Panc1 (cell line): Measurements from ENCODE around the gene FAF1. TPM values are rescaled to one million over a fixed set of nuclear protein-coding genes. Genes with fewer than 3 reads are reported as not detected.

Source experiments
- ATAC-seq: fragments of 200-7000 bp; cut with Tn5 transposase; 2 replicates; pipeline ENCODE4 v1.9.1; 2020; ENCODE audit warnings: mild to moderate bottlenecking, moderate library complexity
- BruUV-seq: library from RNA; stranded (reverse); fragments of 400-500 nt; replicated peaks from 2 replicates; lab custom pipeline; 2021; lab: Mats Ljungman, UMichigan
- CTCF ChIA-PET: fragments of 300-600 bp; sonication (Branson Sonifier 250); formaldehyde crosslinking; loops from one replicate; lab custom pipeline; 2022; ENCODE audit warnings: antibody characterized with exemption; lab: Charles Lee
- POLR2A ChIA-PET: fragments of 300-600 bp; sonication (Branson Sonifier 250); formaldehyde crosslinking; loops from one replicate; lab custom pipeline; 2022; ENCODE audit warnings: antibody characterized with exemption; lab: Charles Lee
- DNase-seq: peaks from one replicate; pipeline ENCODE4 v3.0.0-alpha.2; 2010; ENCODE audit warnings: low read depth, low spot score
- H3K27ac ChIP-seq: 2 replicates; pipeline ENCODE4 v1.5.1; 2011; ENCODE audit warnings: mild to moderate bottlenecking, low read length, inconsistent platforms
- H3K27me3 ChIP-seq: fragments of 200-500 bp; sonication (Bioruptor generic); 2 replicates; pipeline ENCODE4 v1.6.0; 2014; ENCODE audit warnings: low read length, inconsistent platforms; ENCODE audit not compliant: control insufficient read depth, insufficient read depth
- H3K36me3 ChIP-seq: fragments of 200-500 bp; sonication (Bioruptor generic); 2 replicates; pipeline ENCODE4 v1.5.1; 2014; ENCODE audit warnings: inconsistent platforms, mild to moderate bottlenecking, low read length, moderate library complexity; ENCODE audit not compliant: control insufficient read depth, insufficient read depth
- H3K4me1 ChIP-seq: 2 replicates; pipeline ENCODE4 v1.5.1; 2011; ENCODE audit warnings: inconsistent platforms, mild to moderate bottlenecking, low read length, moderate library complexity; ENCODE audit not compliant: control insufficient read depth, insufficient read depth
- H3K4me3 ChIP-seq, 2 experiments: 2 replicates each; pipeline ENCODE4 v1.5.1; 2011 to 2012; ENCODE audit warnings: low read depth in 2 of 2, low read length in 2 of 2, mild to moderate bottlenecking in 2 of 2, inconsistent platforms in 1 of 2, moderate library complexity in 1 of 2
- H3K9me3 ChIP-seq: fragments of 200-500 bp; sonication (Bioruptor generic); 2 replicates; pipeline ENCODE4 v1.5.1; 2014; ENCODE audit warnings: low read depth, mild to moderate bottlenecking, inconsistent platforms, low read length, moderate library complexity; ENCODE audit not compliant: control insufficient read depth, insufficient read depth
- POLR2AphosphoS5 ChIP-seq: IDR thresholded peaks from 2 replicates; pipeline ENCODE4 v1.6.1; 2012; ENCODE audit warnings: mild to moderate bottlenecking, low read depth, low read length, moderate library complexity
- SIN3A ChIP-seq: IDR thresholded peaks from 2 replicates; pipeline ENCODE4 v1.6.1; 2012; ENCODE audit warnings: low read depth, mild to moderate bottlenecking, low read length, moderate library complexity, borderline replicate concordance; ENCODE audit not compliant: insufficient read depth
- TCF7L2 ChIP-seq: IDR thresholded peaks from 2 replicates; pipeline ENCODE4 v1.6.1; 2011; ENCODE audit warnings: mild to moderate bottlenecking, low read depth, low read length, inconsistent platforms
- in situ Hi-C: cut with HindIII; loops from 2 replicates; pipeline ENCODE4 v1.10.0; 2016; ENCODE audit warnings: low sequenced_read_pairs, low pct_unique_long_range_greater_than_20kb
- intact Hi-C: fragments of 100-400 bp; cut with micrococcal nuclease; formaldehyde crosslinking; loops from one replicate; pipeline ENCODE4 v1.10.0; 2022; ENCODE audit not compliant: unreplicated experiment
- total RNA-seq: library from RNA; stranded (reverse); gene quantifications from one replicate; pipeline ENCODE4 v1.2.1, GENCODE V29; 2021; ENCODE audit not compliant: unreplicated experiment
- TF ChIP-seq, protein P1 (sequence below): fragments of 450-650 bp; IDR thresholded peaks from 2 replicates; pipeline ENCODE4 v1.5.1; 2017; ENCODE audit warnings: mild to moderate bottlenecking
- TF ChIP-seq, protein P2 (sequence below), 2 experiments: IDR thresholded peaks; 2 replicates each; pipeline ENCODE4 v1.6.1; 2011 to 2012; ENCODE audit warnings: low read depth in 2 of 2, control low read depth in 1 of 2, low read length in 1 of 2, mild to moderate bottlenecking in 1 of 2, moderate library complexity in 1 of 2; ENCODE audit not compliant: insufficient read depth in 1 of 2

FAF1 gene
- total RNA-seq, 1 experiment from 2014 or later, result 101 TPM

DNA sequence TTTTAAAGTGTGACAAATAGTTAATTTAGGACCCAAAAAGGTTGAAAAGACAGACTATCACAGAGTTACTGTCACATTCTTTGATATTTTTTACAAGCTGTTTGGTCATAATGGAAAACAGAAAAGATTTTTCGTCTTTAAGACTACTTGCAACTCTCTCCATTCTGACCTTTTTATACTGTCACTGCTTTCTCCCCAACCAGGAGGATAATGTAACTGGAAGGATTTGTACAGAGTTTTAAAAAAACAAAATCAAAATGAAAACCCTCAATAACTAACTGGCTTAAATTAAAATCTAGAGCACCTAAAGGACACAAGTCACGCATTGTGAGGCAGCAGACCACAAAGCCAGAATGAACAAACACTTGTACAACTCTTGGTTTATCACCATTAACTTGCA is 257.7 kb downstream of the FAF1 start:
- BruUV-seq, result no TSS peak
- intact Hi-C loops, result no loop called here
- CTCF ChIA-PET, result interaction anchor here (0.6 kb wide), 1 partner anchor 19 kb away, joined by 4 read pairs; no protein-coding TSS in a partner anchor

DNA sequence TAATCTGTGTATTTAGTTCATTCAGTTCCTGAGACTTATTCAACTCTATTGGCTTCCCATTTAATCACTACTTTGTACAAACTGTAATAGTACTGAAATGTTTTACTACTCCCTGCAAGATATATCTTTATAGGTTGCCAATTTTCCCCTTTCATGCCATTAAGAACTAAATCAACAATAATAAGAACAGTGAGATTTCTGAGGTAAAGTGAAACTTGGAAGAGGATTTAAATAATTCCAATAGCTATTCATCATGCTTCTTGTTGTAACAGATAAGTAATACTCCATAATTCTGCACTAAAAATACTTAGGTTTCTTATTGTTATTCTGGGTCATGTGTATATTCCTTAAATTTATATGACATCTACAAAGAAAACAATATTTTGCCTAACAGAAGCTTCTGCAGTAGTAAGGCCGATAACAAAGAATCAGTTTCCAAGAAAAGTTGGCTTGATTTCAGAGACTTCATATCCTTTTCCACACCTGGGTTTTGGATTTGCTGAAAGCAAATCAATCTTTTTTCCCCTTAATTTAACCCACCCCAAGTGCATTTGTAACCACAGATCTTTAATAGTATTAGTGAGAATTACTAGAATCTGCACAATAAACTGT is 258.3 kb downstream of the FAF1 start:
- no TSS peak for BruUV-seq
- ATAC-seq, result no peak
- ChIA-PET CTCF (interaction anchor here (0.6 kb wide), 1 partner anchor 18 kb away, joined by 4 read pairs; no protein-coding TSS in a partner anchor), POLR2A (no interaction called here)
- Histone ChIP-seq H3K27ac (no peak overlapping the region), H3K36me3 (peaks cover 2% of the 10 kb centered on the region; the same call in 1 of the 2 replicates), H3K4me1 (peaks cover 5% of the 10 kb centered on the region; the same call in 1 of the 2 replicates), H3K4me3 (no peak overlapping the region), H3K9me3 (no peaks in the 10 kb centered on the region), H3K27me3 (no peaks in the 10 kb centered on the region)
- DNase-seq, result no peak
- intact Hi-C loops, result no loop called here
- in situ Hi-C loops, result no loop called here
- TF ChIP-seq POLR2AphosphoS5, result no peak
- TF ChIP-seq, protein P1, sequence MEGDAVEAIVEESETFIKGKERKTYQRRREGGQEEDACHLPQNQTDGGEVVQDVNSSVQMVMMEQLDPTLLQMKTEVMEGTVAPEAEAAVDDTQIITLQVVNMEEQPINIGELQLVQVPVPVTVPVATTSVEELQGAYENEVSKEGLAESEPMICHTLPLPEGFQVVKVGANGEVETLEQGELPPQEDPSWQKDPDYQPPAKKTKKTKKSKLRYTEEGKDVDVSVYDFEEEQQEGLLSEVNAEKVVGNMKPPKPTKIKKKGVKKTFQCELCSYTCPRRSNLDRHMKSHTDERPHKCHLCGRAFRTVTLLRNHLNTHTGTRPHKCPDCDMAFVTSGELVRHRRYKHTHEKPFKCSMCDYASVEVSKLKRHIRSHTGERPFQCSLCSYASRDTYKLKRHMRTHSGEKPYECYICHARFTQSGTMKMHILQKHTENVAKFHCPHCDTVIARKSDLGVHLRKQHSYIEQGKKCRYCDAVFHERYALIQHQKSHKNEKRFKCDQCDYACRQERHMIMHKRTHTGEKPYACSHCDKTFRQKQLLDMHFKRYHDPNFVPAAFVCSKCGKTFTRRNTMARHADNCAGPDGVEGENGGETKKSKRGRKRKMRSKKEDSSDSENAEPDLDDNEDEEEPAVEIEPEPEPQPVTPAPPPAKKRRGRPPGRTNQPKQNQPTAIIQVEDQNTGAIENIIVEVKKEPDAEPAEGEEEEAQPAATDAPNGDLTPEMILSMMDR, result no peak
- TF ChIP-seq, protein P2, sequence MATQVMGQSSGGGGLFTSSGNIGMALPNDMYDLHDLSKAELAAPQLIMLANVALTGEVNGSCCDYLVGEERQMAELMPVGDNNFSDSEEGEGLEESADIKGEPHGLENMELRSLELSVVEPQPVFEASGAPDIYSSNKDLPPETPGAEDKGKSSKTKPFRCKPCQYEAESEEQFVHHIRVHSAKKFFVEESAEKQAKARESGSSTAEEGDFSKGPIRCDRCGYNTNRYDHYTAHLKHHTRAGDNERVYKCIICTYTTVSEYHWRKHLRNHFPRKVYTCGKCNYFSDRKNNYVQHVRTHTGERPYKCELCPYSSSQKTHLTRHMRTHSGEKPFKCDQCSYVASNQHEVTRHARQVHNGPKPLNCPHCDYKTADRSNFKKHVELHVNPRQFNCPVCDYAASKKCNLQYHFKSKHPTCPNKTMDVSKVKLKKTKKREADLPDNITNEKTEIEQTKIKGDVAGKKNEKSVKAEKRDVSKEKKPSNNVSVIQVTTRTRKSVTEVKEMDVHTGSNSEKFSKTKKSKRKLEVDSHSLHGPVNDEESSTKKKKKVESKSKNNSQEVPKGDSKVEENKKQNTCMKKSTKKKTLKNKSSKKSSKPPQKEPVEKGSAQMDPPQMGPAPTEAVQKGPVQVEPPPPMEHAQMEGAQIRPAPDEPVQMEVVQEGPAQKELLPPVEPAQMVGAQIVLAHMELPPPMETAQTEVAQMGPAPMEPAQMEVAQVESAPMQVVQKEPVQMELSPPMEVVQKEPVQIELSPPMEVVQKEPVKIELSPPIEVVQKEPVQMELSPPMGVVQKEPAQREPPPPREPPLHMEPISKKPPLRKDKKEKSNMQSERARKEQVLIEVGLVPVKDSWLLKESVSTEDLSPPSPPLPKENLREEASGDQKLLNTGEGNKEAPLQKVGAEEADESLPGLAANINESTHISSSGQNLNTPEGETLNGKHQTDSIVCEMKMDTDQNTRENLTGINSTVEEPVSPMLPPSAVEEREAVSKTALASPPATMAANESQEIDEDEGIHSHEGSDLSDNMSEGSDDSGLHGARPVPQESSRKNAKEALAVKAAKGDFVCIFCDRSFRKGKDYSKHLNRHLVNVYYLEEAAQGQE (IDR thresholded peaks at IDR 0.05; ENCODE audit: insufficient read depth in 1 of 2, low read depth in 2 of 2, low read length in 1 of 2), result no peak
- TF ChIP-seq TCF7L2, result no peak
- TF ChIP-seq SIN3A, result no peak

More for the DNA sequence above, 257.7 kb downstream of the FAF1 start:
- Histone ChIP-seq H3K27me3 (no peaks in the 10 kb centered on the region), H3K36me3 (peaks cover 2% of the 10 kb centered on the region; the same call in 1 of the 2 replicates), H3K4me1 (peaks cover 5% of the 10 kb centered on the region; the same call in 1 of the 2 replicates), H3K4me3 (no peak overlapping the region), H3K9me3 (no peaks in the 10 kb centered on the region), H3K27ac (no peak overlapping the region)
- no peak for DNase-seq
- ATAC-seq, result no peak
- in situ Hi-C loops, result no loop called here
- POLR2A ChIA-PET, result no interaction called here
- TF ChIP-seq, protein P2 (IDR thresholded peaks at IDR 0.05; ENCODE audit: insufficient read depth in 1 of 2, low read depth in 2 of 2, low read length in 1 of 2), result no peak
- no peak for TF ChIP-seq TCF7L2
- TF ChIP-seq, protein P1, result no peak
- no peak for TF ChIP-seq POLR2AphosphoS5
- no peak for TF ChIP-seq SIN3A
